Measurements from ENCODE around the gene PSTPIP2.

The PSTPIP2 gene

DNA sequence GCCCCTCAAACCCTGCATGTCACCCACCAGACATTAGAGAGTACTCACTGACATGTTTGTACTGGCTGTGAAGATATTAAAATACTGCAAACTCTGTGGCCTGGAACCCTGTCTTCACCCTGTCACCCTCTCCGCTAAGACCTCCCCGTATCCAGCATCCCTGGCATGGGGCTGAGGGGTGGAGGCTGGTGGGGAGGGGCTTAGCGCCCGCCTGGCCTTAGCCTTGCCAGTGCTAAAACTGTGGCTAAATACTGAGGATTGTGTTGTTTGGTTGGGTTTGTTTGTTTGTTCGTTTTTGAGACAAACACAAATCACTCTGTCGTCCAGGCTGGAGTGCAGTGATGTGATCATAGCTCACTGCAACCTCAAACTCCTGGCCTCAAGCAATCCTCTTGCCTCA lies 1.8 kb downstream of the PSTPIP2 start:
- TF ChIP-seq, protein P1, sequence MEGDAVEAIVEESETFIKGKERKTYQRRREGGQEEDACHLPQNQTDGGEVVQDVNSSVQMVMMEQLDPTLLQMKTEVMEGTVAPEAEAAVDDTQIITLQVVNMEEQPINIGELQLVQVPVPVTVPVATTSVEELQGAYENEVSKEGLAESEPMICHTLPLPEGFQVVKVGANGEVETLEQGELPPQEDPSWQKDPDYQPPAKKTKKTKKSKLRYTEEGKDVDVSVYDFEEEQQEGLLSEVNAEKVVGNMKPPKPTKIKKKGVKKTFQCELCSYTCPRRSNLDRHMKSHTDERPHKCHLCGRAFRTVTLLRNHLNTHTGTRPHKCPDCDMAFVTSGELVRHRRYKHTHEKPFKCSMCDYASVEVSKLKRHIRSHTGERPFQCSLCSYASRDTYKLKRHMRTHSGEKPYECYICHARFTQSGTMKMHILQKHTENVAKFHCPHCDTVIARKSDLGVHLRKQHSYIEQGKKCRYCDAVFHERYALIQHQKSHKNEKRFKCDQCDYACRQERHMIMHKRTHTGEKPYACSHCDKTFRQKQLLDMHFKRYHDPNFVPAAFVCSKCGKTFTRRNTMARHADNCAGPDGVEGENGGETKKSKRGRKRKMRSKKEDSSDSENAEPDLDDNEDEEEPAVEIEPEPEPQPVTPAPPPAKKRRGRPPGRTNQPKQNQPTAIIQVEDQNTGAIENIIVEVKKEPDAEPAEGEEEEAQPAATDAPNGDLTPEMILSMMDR (IDR thresholded peaks at IDR 0.05; ENCODE audit: control insufficient read depth, insufficient read depth, low read depth, low read length, missing control alignments): no peak
- H3K4me3 ChIP-seq (ENCODE audit: control insufficient read depth, low read depth, low read length): no peak overlapping the region
- DNase-seq (ENCODE audit: low read depth): no peak

DNA sequence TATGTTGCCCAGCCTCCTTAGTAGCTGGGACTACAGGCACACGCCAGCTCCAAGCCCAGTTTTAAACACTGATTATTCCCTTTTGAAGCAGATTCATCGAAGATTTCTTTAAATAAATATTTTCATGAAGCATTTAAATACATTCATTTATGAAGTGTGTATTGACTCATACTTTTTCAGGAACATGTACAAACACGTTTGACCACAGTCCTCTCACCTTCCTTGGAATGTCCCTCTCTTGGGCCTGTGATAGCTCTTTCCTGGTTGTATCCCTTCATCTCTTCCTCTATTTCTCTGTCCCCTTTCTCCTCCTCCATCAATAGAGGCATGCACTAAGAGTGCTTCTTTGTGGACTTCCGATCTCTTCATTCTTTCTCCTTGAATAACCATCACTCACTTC lies 2.5 kb downstream of the PSTPIP2 start:
- TF ChIP-seq, protein P1 (IDR thresholded peaks at IDR 0.05; ENCODE audit: control insufficient read depth, insufficient read depth, low read depth, low read length, missing control alignments): no peak
- H3K4me3 ChIP-seq (ENCODE audit: control insufficient read depth, low read depth, low read length): no peak overlapping the region
- no peak for DNase-seq (ENCODE audit: low read depth)

DNA sequence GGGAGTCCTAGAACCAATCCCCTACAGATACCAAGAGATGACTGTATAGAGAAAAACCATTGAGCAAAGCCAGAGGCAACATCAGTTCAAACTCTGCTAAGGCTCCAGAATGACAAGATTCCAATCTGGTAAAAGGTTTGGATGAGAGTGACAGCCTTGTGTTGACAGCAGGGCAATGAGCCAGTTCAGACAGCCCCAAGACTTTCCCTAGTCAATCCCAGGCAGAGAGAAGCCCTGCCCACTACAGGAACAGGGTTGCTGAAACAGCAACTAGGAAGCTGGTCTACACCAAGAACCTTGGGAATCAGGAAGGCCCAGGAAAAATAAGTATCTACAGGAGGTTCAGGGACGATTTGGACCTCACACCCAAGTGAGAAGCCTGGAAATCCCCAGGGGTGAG lies 3.3 kb downstream of the PSTPIP2 start:
- TF ChIP-seq, protein P1 (IDR thresholded peaks at IDR 0.05; ENCODE audit: control insufficient read depth, insufficient read depth, low read depth, low read length, missing control alignments): no peak
- no peak for DNase-seq (ENCODE audit: low read depth)
- H3K4me3 ChIP-seq (ENCODE audit: control insufficient read depth, low read depth, low read length): no peak overlapping the region

DNA sequence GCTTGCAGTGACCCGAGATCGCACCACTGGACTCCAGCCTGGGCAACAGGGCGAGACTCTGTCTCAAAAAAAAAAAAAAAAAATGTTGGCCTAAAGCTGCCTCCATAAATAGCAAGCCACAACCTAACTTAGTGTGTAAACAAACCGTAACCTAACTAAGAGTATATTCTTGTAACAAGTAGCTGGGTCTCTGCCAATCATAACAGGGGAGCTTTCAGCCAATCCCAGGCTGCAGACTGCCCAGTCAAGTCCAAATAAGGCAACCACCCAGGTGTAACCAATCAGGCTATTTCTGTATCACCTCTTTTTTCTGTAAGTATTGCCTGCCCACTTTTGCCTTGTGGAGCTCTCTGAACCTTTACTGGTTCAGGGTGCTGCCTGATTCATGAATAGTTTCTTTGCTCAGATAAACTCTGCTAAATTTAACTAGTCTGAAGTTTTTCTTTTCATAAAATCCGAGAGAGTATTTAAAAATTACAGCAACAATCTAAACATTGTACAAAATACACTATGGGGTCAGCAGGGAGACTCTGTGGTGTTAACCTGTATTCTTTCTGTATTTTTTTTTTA lies 4.5 kb downstream of the PSTPIP2 start:
- TF ChIP-seq, protein P1 (IDR thresholded peaks at IDR 0.05; ENCODE audit: control insufficient read depth, insufficient read depth, low read depth, low read length, missing control alignments): no peak
- DNase-seq (ENCODE audit: low read depth): no peak
- H3K4me3 ChIP-seq (ENCODE audit: control insufficient read depth, low read depth, low read length): no peak overlapping the region

DNA sequence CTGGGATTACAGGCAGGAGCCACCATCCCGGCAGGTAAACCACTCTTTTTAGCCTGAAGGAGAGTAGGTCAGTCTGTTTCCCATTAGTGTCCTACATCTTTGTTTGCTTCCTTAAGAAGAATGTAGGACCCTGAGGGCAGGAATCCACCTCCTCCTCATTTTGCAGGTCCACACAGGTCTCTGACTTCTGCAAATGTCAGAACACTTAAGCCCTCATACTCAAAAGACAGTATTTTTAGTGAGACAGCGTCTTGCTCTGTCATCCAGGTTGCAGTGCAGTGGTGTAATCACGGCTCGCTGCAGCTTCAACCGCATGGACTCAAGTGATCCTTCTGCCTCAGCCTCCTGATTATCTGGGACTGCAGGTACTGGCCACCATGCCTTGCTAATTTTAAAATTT lies 9.3 kb downstream of the PSTPIP2 start:
- no peak overlapping the region for H3K4me3 ChIP-seq (ENCODE audit: control insufficient read depth, low read depth, low read length)
- no peak for DNase-seq (ENCODE audit: low read depth)
- TF ChIP-seq, protein P1 (IDR thresholded peaks at IDR 0.05; ENCODE audit: control insufficient read depth, insufficient read depth, low read depth, low read length, missing control alignments): no peak

DNA sequence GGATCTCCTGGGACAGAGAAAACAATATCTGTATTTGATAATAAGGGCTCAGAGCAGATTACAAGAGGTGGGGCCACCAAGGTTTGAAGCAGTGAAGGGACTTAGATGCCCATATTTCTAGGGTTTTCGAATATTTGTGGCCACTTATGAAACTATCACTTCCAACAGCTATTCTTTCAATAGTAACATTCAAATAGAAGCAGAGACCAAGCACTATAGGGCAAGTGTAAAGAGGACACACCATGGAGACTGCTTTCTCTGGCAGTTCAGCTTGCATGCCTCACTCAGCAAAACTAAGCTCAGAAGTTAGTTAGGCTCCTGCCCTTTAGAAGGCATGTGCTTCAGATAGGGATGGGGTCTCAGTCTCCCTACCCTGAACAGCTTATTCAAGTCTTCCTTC lies 10.3 kb downstream of the PSTPIP2 start:
- TF ChIP-seq, protein P1 (IDR thresholded peaks at IDR 0.05; ENCODE audit: control insufficient read depth, insufficient read depth, low read depth, low read length, missing control alignments): no peak
- H3K4me3 ChIP-seq (ENCODE audit: control insufficient read depth, low read depth, low read length): no peak overlapping the region
- DNase-seq (ENCODE audit: low read depth): no peak

DNA sequence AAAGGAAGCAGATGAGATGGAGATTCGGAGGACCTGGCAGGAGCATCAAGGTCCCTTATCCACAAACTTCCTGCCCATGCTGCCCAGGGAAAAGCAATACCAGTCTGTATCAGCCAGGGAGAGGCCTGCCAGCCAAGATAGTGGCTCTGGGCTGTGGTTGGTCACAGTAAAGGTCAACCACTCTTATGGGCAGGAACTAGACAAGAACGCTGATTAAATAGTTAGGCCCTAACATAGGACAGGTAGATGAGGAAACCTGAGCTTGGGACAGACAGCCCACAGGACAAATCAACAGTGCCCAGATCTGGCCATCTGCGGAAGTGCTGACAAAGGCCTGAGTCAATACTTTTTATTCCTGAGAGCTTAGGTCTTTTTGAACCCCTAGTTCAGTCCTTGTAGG lies 10.7 kb downstream of the PSTPIP2 start:
- H3K4me3 ChIP-seq (ENCODE audit: control insufficient read depth, low read depth, low read length): no peak overlapping the region
- DNase-seq (ENCODE audit: low read depth): no peak
- TF ChIP-seq, protein P1 (IDR thresholded peaks at IDR 0.05; ENCODE audit: control insufficient read depth, insufficient read depth, low read depth, low read length, missing control alignments): no peak
